Endothelial cell (in vitro differentiated cells): Measurements from ENCODE around the gene NOS3. TPM values are rescaled to one million over a fixed set of nuclear protein-coding genes. Genes with fewer than 3 reads are reported as not detected.

Experiments used
- DNase-seq: peaks from one replicate; pipeline ENCODE4 v3.0.0; 2021; ENCODE audit warnings: low spot score
- H3K27ac Mint-ChIP-seq: one replicate; pipeline ENCODE4 v1.8.0; 2021; ENCODE audit warnings: mixed read lengths, inconsistent platforms; ENCODE audit not compliant: unreplicated experiment
- H3K27me3 Mint-ChIP-seq: one replicate; pipeline ENCODE4 v1.8.0; 2021; ENCODE audit warnings: mild to moderate bottlenecking, moderate library complexity, mixed read lengths, inconsistent platforms; ENCODE audit not compliant: unreplicated experiment
- H3K36me3 Mint-ChIP-seq: one replicate; pipeline ENCODE4 v1.8.0; 2021; ENCODE audit warnings: mild to moderate bottlenecking, low read depth, mixed read lengths, inconsistent platforms; ENCODE audit not compliant: unreplicated experiment
- H3K4me1 Mint-ChIP-seq: one replicate; pipeline ENCODE4 v1.8.0; 2021; ENCODE audit warnings: mild to moderate bottlenecking, mixed read lengths, inconsistent platforms; ENCODE audit not compliant: unreplicated experiment
- H3K4me3 Mint-ChIP-seq: one replicate; pipeline ENCODE4 v1.8.0; 2021; ENCODE audit warnings: mild to moderate bottlenecking, mixed read lengths, inconsistent platforms; ENCODE audit not compliant: unreplicated experiment
- H3K9me3 Mint-ChIP-seq: one replicate; pipeline ENCODE4 v1.8.0; 2021; ENCODE audit warnings: mixed read lengths, inconsistent platforms; ENCODE audit not compliant: unreplicated experiment
- CTCF ChIP-seq: fragments of 200-600 bp; sonication (generic); IDR thresholded peaks from one replicate; pipeline ENCODE4 v1.5.0; 2021; ENCODE audit warnings: antibody characterized with exemption; ENCODE audit not compliant: unreplicated experiment
- total RNA-seq: library from RNA; stranded (reverse); fragmentation: NEBNext Ultra II Directional; extraction: Animal tissue kit (Norgen Biotek cat#: 25700); gene quantifications from one replicate; pipeline ENCODE4 v1.2.1, GENCODE V29; 2021; ENCODE audit not compliant: unreplicated experiment

The NOS3 gene
- total RNA-seq, 1 donor from 2014 or later = 102 TPM

GRCh38 chr7:151017370-151017952, 26.6 kb downstream of the NOS3 start:
- peaks cover 27% of the 10 kb centered on the region for H3K36me3 Mint-ChIP-seq
- DNase-seq = no peak
- peaks cover 43% of the 10 kb centered on the region for H3K27me3 Mint-ChIP-seq
- peak overlapping the region; percentile 44 for H3K27ac Mint-ChIP-seq
- peaks cover 41% of the 10 kb centered on the region for H3K4me1 Mint-ChIP-seq
- no peak for TF ChIP-seq CTCF
- no peaks in the 10 kb centered on the region for H3K9me3 Mint-ChIP-seq
- H3K4me3 Mint-ChIP-seq = peak overlapping the region; percentile 77

- Mint-ChIP-seq H3K4me3 (peak overlapping the region; percentile 77), H3K36me3 (peaks cover 24% of the 10 kb centered on the region), H3K27me3 (peaks cover 40% of the 10 kb centered on the region), H3K4me1 (peaks cover 36% of the 10 kb centered on the region), H3K9me3 (no peaks in the 10 kb centered on the region), H3K27ac (peak overlapping the region; percentile 44)
- TF ChIP-seq CTCF = peak; percentile 90
- peak; percentile 93 for DNase-seq
Measured at GRCh38 chr7:151017953-151018420, 27.2 kb downstream of the NOS3 start.

- peaks cover 40% of the 10 kb centered on the region for H3K27me3 Mint-ChIP-seq
- no peak for DNase-seq
Measured at GRCh38 chr7:151018421-151019129, 27.8 kb downstream of the NOS3 start.

GRCh38 chr7:151019130-151019447, 28.3 kb downstream of the NOS3 start:
- no peak for DNase-seq
- Mint-ChIP-seq H3K27me3 (peaks cover 39% of the 10 kb centered on the region), H3K4me1 (peaks cover 35% of the 10 kb centered on the region), H3K36me3 (peaks cover 23% of the 10 kb centered on the region), H3K9me3 (no peaks in the 10 kb centered on the region), H3K4me3 (no peak overlapping the region), H3K27ac (no peak overlapping the region)
- no peak for TF ChIP-seq CTCF

More at GRCh38 chr7:151018421-151019129, 27.8 kb downstream of the NOS3 start:
- no peaks in the 10 kb centered on the region for H3K9me3 Mint-ChIP-seq
- H3K27ac Mint-ChIP-seq = no peak overlapping the region
- peaks cover 24% of the 10 kb centered on the region for H3K36me3 Mint-ChIP-seq
- H3K4me1 Mint-ChIP-seq = peaks cover 35% of the 10 kb centered on the region
- TF ChIP-seq CTCF = peak; percentile 8
- peak overlapping the region; percentile 51 for H3K4me3 Mint-ChIP-seq

- no peak for DNase-seq
- Mint-ChIP-seq H3K4me3 (no peak overlapping the region), H3K9me3 (no peaks in the 10 kb centered on the region), H3K27me3 (peaks cover 35% of the 10 kb centered on the region), H3K4me1 (peaks cover 30% of the 10 kb centered on the region), H3K27ac (no peak overlapping the region), H3K36me3 (peaks cover 16% of the 10 kb centered on the region)
- TF ChIP-seq CTCF = no peak
Measured at GRCh38 chr7:151020231-151020630, 29.4 kb downstream of the NOS3 start.
